GM18951 (cell line): ENCODE results near the gene PRDM16.
"Not testable (repeated sequence)": the region's sequence is repeated elsewhere in the genome, so short reads cannot be mapped to it uniquely, and the experiment has no call there.

Experiments used
- POLR2A ChIP-seq: IDR thresholded peaks from 4 replicates; pipeline ENCODE4 v1.6.1; 2011; ENCODE audit warnings: mild to moderate bottlenecking; ENCODE audit not compliant: insufficient read length, insufficient read depth; ENCODE audit errors: extremely low read depth
- in situ Hi-C: fragments of 300-500 bp; cut with MboI; formaldehyde crosslinking; loops from one replicate; pipeline ENCODE4 v1.12.0; 2022; ENCODE audit warnings: low sequenced_read_pairs, mixed read lengths, inconsistent platforms; ENCODE audit not compliant: unreplicated experiment

The PRDM16 gene

DNA sequence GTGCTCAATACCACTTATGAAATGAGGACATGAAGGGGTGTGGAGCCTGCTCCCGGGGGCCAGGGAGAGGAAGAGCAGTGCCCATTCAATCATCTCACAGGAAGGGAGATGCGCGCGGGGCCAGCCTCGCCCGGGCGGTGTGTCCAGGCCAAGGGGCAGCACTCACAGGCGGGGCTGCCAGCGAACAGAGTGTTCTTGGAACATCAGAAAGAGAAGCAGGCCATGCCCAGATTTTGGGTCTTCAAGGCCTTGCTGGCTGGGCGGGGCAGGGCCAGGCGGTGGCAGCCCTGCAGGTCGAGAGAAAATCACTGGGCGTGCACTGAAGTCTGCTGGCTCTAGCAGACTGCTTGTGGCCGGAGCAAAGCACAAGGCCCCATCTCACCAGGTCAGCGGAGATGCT, 168.6 kb downstream of the PRDM16 start:
- in situ Hi-C loops = no loop called here

DNA sequence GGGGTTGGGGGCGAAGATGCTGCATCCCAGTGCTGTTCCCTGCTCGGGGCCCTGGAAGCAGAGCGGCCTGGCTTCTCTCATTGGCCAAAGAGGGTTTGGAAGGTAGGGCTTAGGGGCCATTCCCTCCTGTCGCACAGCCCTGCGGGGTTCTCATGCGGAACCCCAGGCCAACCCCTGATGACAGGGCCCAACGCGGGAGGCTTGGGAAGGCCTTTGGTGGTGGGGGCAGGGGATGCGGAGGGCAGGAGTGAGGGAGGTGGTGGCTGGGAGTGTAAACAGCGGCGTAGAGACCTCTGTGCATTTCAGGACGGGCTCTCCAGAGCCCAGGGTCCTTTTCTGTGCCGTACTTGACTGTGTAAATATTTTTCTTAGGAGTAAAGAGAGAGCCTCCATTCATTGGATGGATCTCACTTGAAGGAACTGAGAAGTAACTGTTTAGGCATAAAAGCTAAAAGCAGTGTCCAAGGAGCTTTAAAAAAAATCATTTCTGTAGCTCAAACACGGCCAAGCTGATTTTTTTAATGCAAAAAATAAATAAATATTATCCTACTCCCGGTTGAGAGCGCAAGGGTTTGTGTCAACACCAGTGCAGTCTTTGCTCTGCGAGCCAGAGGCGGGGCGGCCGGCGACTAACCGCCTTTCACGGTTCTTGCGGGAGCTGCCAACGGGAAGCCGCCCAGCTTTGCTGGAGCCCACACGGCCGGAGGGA, 169.1 kb downstream of the PRDM16 start:
- TF ChIP-seq POLR2A = no peak
- in situ Hi-C loops = no loop called here

More for the DNA sequence above, 168.6 kb downstream of the PRDM16 start:
- no peak for TF ChIP-seq POLR2A

DNA sequence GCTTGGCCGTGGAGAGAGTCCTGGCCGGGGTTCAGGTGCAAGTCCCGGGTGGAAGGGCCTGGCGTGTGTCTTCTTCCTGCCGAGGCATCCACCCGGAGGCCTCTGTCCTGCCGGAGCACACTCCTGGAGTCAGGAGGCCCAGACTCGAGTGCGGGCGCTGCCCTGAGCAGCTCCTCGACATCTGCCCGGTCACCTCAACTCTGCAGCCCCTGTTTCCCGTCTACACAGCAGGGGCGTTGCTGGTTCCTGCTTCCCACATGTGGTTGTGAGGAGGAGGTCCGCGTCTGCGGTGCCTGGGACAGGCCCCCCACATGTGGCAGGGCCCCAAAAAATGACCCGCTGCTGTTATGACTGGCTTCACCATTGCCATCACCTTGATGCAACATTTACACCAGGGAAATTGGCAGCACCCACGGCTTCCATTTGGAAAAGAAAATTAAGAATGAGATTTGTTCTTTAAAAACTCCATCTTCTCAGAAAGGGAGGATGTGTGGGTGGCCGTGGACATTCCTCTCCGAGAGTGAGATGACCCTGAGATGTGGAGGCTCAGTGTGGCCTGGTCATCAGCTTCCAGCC, 169.8 kb downstream of the PRDM16 start:
- no peak for TF ChIP-seq POLR2A
- in situ Hi-C loops = no loop called here

DNA sequence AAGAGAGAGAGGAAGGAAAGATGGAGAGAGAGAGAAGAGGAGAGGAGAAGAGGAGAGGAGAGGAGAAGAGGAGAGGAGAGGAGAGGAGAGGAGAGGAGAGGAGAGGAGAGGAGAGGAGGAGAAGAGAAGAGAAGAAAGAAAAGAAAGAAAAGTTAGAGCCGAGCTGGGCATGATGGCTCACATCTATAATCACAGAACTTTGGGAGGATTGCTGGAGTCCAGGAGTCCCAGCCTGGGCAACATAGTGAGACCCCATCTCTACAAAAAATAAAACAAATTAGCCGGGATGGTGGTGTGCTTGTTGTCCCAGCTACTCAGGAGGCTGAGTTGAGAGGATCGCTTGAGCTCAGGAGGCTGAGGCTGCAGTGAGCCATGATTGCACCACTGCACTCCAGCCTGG, 171.0 kb downstream of the PRDM16 start:
- in situ Hi-C loops = not testable (repeated sequence)

DNA sequence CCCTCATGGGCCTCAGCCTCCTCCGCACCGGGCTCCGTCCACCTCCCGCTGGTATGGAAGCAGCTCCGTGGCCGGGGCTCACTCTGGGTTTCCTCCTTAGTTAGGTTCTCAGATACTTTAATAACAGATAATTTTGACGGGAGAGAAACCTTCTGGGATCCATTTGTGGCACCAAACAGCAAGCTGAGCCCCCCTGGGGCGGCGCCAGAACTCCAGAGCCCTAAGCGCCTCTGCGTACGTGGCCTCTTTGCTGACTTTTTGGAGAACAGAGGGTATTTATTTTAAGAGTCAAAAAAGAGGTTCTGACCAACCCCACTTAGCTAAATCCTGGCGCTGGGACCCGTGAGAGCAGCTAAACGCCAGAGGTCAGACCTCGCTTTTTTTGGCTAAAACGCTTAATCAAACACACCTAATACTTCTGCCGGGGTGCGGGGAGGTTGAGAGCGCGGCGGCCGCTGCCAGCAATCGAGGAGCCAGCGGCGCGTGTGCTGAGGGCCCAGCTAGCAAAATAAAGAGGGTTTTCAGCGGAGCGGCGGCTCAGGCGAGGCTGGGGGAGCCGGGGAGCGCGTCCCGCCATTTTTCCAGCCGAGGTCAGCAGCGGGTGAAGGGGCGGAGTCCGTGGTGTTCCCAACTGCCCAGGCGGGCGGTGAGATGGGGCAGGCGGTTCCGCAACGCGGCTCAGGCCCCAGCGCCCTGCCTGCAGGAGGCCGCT, 171.7 kb downstream of the PRDM16 start:
- in situ Hi-C loops = no loop called here
- no peak for TF ChIP-seq POLR2A

DNA sequence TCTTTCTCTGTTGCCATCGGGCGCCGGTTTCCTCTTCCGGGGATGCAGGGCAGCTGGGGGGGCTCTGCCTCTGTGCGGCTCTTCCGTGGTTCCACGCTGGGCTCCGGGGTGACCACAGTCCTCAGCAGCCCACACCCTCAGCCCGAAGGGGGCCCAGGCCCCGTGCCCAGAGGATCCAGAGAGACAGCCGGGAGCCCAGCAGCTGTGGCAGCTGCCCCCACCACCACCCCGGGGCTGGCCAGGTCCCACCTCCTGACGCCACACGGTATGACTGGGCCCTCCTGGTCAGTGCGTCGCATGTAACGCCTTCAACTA, 172.2 kb downstream of the PRDM16 start:
- in situ Hi-C loops = no loop called here
- TF ChIP-seq POLR2A = no peak

DNA sequence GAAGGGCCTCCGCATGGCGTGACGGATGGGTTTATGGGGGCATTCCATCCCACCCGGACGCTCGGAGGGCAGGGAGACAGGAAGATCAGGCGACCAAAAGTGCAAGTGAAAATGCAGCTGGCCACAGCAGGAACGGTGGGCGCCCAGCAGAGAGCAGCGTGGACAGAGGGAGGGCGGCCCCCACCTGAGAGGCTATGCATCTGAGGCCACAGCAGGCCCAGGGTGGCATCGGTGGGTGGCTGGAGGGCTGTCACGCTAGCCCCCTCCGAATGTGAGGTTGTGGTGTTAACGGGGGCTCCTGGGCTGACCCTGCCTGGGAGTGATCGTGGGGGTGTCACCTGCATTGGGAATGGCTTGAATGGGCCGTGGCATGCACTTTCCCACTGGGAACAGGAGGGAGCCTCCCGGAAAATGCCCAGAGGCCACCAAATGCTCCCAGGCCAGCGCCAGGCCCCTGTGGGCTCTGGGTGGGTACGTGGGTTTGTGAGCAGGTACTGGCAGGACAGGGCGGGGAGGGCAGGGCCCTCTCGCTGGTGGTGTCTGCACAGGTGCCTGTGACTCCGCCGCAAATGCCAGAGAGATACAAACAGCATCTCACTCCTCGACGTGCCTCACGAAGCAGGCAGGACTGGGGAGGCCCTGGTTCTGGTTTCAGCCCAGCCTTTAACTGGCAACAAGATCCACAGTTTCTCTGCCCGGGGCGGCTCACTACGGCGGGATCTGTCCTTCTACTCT, 172.8 kb downstream of the PRDM16 start:
- in situ Hi-C loops = no loop called here
- no peak for TF ChIP-seq POLR2A

DNA sequence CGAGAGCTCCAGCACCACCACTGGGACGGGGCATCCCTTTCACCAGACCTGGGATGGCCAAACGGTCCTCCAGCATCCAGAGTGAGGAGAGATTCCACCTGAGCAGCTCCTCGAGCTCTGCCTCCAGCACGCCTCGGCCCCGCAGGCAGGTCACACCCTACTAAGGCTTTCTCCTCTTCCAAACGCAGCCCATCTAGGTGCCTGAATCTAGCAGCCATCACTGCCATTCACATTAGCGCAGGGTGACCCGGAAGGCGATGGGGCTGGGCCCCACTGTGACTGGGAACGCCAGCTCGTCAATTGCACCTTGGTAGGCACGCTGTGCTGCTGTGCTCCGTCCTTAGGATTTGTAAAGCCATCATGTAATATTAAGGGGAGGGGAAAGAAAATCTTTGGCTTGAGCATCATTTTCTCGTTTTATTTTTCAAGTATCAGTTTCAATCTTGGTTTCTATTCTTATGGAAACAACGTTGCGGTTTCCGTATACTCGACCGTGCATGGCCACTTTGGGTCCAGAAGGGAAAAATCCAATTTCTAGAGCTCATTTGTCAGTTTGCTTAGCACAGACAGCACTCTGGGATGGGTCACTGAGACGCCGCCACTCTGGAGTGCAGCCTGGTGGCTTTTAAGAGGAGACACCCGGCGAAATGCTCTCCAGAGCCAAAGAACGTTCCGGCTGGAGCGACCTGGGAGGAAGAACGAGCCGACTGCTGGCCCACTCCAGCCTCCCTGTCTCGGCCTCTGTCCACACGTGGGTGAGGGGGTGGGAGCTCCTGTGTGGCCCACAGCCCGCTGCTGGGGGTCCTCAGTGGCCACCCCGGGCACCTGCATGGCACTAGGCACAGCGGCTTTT, 173.6 kb downstream of the PRDM16 start:
- in situ Hi-C loops = no loop called here
- no peak for TF ChIP-seq POLR2A

DNA sequence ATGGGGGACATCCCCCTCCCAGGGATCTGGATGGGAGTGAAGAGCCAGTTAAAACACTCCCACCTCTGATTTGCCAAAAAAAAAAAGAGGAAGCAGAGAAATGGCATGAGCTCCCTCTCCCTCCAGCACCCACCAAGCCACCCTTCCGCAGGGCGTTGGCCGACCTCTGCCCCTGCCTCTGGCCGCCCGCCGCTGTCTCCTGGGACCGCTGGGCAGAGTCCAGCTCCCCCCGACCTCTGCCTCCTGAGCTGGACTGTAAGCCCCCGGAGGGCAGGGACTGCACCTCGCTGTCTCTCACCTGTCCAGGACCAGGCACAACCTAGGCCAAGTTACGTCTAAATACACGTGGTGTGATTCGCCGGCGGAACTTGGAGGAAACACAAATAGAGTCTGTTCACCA, 174.3 kb downstream of the PRDM16 start:
- in situ Hi-C loops = no loop called here
- TF ChIP-seq POLR2A = no peak

DNA sequence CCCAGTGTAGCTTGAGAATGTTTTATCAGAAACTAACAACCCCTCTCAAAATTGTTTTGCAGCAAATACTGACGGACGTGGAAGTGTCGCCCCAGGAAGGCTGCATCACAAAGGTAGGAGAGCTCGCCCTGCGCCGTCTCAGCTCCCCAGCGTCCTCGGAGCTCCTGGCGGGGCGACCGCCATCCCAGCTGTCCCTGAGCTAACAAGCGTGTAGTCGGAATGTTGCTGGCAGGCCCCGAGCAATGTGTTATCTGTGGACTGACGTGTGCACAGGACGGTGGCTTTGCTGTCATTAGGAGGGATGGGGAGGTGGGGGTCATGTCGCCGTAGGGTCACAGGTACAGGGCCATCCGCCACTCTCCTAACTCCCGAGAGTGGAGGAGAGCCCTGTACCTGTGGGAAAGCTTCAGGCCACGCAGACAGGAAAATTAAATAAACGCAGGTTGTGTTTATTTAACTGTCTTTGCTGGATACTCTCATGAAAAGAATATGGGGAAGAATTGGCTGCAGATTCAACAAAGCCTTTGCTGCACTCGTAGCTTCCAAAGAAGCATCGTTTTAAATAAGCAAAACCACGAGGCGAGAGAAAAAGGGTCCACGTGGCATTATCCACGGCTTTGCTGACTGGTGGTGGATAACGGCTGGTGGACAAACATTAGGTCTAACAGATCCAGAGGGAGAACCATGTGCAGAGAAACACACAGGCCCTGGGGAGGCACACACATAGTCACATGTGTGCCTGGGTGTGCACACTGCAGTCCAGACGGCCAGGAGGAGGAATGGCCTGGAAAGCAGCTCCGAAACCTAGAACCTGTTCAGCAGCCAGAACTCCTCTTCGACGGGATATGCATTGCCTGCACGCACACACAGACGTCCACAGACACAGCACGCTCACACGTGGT, 175.3 kb downstream of the PRDM16 start:
- TF ChIP-seq POLR2A = no peak

DNA sequence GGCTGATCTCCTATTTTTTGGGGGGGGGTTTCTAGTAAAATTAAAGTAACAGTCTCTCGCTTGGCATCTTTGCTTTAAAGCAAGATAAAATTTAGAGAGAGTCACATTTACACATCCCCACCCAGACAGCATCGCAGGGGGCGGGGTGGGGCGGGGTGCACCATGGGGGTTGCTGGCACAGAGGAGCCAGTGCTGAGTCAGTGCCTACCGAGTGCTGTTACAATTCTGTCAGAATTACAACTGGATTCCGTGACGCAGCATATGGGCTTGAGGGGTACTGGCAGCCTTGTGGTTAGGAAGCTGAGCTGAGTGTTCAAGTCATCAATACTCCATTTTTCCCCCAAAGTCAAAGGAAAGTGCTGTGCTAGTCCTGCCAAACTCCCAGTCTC, 175.9 kb downstream of the PRDM16 start:
- no peak for TF ChIP-seq POLR2A
- in situ Hi-C loops = no loop called here

More for the DNA sequence above, 175.3 kb downstream of the PRDM16 start:
- in situ Hi-C loops = no loop called here

DNA sequence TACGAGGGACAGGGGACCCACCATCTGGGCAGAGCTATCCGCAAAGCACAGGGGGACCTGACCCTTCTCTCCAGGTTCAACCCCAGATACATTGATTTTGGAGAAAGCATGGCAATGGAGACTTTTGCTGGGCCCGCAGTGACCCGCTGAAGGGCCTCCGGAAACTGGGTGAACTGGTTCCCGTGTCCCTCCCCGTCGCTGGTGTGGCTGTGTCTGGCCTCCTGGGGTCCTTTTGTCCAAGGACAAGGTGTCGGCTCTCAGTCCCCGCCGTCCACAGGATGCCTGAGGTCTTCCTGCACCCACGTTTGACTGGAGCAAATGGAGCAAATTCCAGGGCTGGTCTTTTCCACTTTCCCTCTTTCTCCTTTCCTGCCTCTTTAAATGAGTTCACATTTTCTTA, 176.3 kb downstream of the PRDM16 start:
- in situ Hi-C loops = no loop called here
- no peak for TF ChIP-seq POLR2A

DNA sequence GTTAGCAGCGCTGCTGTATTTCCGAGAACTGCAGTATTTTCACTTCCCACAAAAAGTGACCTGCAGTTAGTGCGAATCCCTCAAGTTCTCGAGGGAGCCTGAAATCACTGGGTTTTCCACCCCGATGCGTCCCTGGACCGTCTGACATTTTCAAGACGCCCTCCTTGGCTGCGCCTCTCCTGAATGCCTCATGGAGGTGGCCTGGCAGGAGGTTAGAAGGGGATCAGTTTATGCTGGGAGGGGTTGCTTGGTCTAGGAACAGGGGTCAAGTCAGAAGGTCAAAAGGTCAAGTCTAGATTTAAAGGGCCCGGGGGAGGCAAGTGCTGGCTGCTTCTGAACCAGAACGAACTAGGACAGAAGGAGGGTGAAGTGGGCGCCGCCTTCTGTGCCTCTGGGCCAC, 176.8 kb downstream of the PRDM16 start:
- no peak for TF ChIP-seq POLR2A
- in situ Hi-C loops = no loop called here
